ENCODE measurements around the gene CCDC32. TPM values are rescaled to one million over a fixed set of nuclear protein-coding genes. Genes with fewer than 3 reads are reported as not detected.

CCDC32 gene
- total and polyA plus RNA-seq, 2 of the 13 experiments (the other 11 are each of a cell fraction or from before 2014, with no cell fraction given): 10.8 to 23.2 TPM

- TF ChIP-seq GPBP1L1 (CRISPR knock-in tag; IDR thresholded peaks at IDR 0.05): no peak
- TF ChIP-seq GFI1 (CRISPR knock-in tag; IDR thresholded peaks at IDR 0.05; ENCODE audit: borderline replicate concordance): 0 out of 2 replicates have a peak, but pooled peaks have one; percentile 15
- TF ChIP-seq NCOR1 (IDR thresholded peaks at IDR 0.05; ENCODE audit: borderline replicate concordance, low read length): no peak
- TF ChIP-seq ZNF747 (CRISPR knock-in tag; IDR thresholded peaks at IDR 0.05; ENCODE audit: borderline replicate concordance): 0 out of 2 replicates have a peak, but pooled peaks have one; percentile 49
- peak; percentile 89 for TF ChIP-seq RFXAP (CRISPR knock-in tag; IDR thresholded peaks at IDR 0.05; ENCODE audit: borderline replicate concordance)
- no peak; the same call in 1 of the 2 replicates for TF ChIP-seq KMT2B (CRISPR knock-in tag; IDR thresholded peaks at IDR 0.05)
- no peak for TF ChIP-seq SMAD9 (CRISPR knock-in tag; IDR thresholded peaks at IDR 0.05)
- TF ChIP-seq ZNF446 (CRISPR knock-in tag; IDR thresholded peaks at IDR 0.05): no peak
- TF ChIP-seq ZNF703 (CRISPR knock-in tag; IDR thresholded peaks at IDR 0.05; ENCODE audit: borderline replicate concordance): no peak
- TF ChIP-seq ZNF574 (CRISPR knock-in tag; IDR thresholded peaks at IDR 0.05): no peak; the same call in 1 of the 2 replicates
- TF ChIP-seq ATRX (CRISPR knock-in tag; IDR thresholded peaks at IDR 0.05; ENCODE audit: borderline replicate concordance): no peak
- TF ChIP-seq KDM3A (CRISPR knock-in tag; IDR thresholded peaks at IDR 0.05; ENCODE audit: low read depth): no peak
- TF ChIP-seq PHF5A (CRISPR knock-in tag; IDR thresholded peaks at IDR 0.05; ENCODE audit: low read depth, unreplicated experiment): no peak
- TF ChIP-seq ZNF724P (CRISPR knock-in tag; IDR thresholded peaks at IDR 0.05; ENCODE audit: borderline replicate concordance): no peak
- peak; percentile 32; the same call in 1 of the 2 replicates for TF ChIP-seq RXRA (CRISPR knock-in tag; IDR thresholded peaks at IDR 0.05)
- no peak for TF ChIP-seq HNF1A (IDR thresholded peaks at IDR 0.05; ENCODE audit: low read depth)
- peak; percentile 28; the same call in 1 of the 2 replicates for TF ChIP-seq HNF1A (CRISPR knock-in tag; IDR thresholded peaks at IDR 0.05; ENCODE audit: borderline replicate concordance)
- TF ChIP-seq PHF8 (CRISPR knock-in tag; IDR thresholded peaks at IDR 0.05): peak; percentile 64; the same call in 1 of the 2 replicates
- 0 out of 2 replicates have a peak, but pooled peaks have one; percentile 56 for TF ChIP-seq ZBTB39 (CRISPR knock-in tag; IDR thresholded peaks at IDR 0.05)
Measured at GRCh38 chr15:40564591-40565332, at the start of gene CCDC32 (continued).
